Fibroblast of lung (primary cell): Measurements from ENCODE around the gene COASY. TPM values are rescaled to one million over a fixed set of nuclear protein-coding genes. Genes with fewer than 3 reads are reported as not detected.
A peak's percentile ranks its signal among the peaks of the same experiment; 100 is the strongest.

Experiments used
- DNase-seq, 2 donors: peaks; one replicate each; pipeline versions ENCODE4 v3.0.0 to v3.0.0-alpha.2; 2010; ENCODE audit warnings: low read depth in 2 of 2
- H2AFZ ChIP-seq: 2 replicates; pipeline ENCODE4 v1.5.1; 2012; ENCODE audit warnings: low read length, control low read depth, inconsistent platforms
- H3K27ac ChIP-seq: 2 replicates; pipeline ENCODE4 v1.5.1; 2011; ENCODE audit warnings: low read length, control low read depth; ENCODE audit not compliant: insufficient read depth
- H3K27me3 ChIP-seq: 2 replicates; pipeline ENCODE4 v1.5.1; 2011; ENCODE audit warnings: mild to moderate bottlenecking, low read length; ENCODE audit not compliant: control insufficient read depth, insufficient read depth
- H3K36me3 ChIP-seq: 2 replicates; pipeline ENCODE4 v1.5.1; 2011; ENCODE audit warnings: low read length; ENCODE audit not compliant: control insufficient read depth, insufficient read depth
- H3K4me1 ChIP-seq: 2 replicates; pipeline ENCODE4 v1.5.1; 2011; ENCODE audit warnings: low read length; ENCODE audit not compliant: control insufficient read depth, insufficient read depth; ENCODE audit errors: extremely low read depth
- H3K4me2 ChIP-seq: 2 replicates; pipeline ENCODE4 v1.5.1; 2011; ENCODE audit warnings: low read length, control low read depth; ENCODE audit not compliant: insufficient read depth; ENCODE audit errors: extremely low read depth
- H3K4me3 ChIP-seq, 4 experiments: fragments of 200-600 bp in 1 of 4; sonication (generic) in 1 of 4; replicated peaks in 1 of 4; 2 replicates each; pipeline ENCODE4 v1.5.1; 2011 to 2016; ENCODE audit warnings: low read length in 4 of 4, low read depth in 3 of 4, mild to moderate bottlenecking in 3 of 4, control low read depth in 2 of 4, inconsistent platforms in 1 of 4, mixed read lengths in 1 of 4; ENCODE audit not compliant: insufficient read depth in 1 of 4; ENCODE audit errors: control extremely low read depth in 1 of 4
- H3K79me2 ChIP-seq: 2 replicates; pipeline ENCODE4 v1.5.1; 2012; ENCODE audit warnings: mild to moderate bottlenecking, low read length, inconsistent platforms; ENCODE audit not compliant: control insufficient read depth, insufficient read depth
- H3K9ac ChIP-seq: 2 replicates; pipeline ENCODE4 v1.5.1; 2011; ENCODE audit warnings: mild to moderate bottlenecking, low read length, control low read depth; ENCODE audit not compliant: insufficient read depth
- H3K9me3 ChIP-seq: 2 replicates; pipeline ENCODE4 v1.5.1; 2012; ENCODE audit warnings: low read depth, low read length; ENCODE audit not compliant: control insufficient read depth, insufficient read depth
- H4K20me1 ChIP-seq: 2 replicates; pipeline ENCODE4 v1.5.1; 2011; ENCODE audit warnings: low read length; ENCODE audit not compliant: control insufficient read depth, insufficient read depth; ENCODE audit errors: extremely low read depth
- EZH2 ChIP-seq: IDR thresholded peaks from 2 replicates; pipeline ENCODE4 v1.5.1; 2012; ENCODE audit warnings: low read length, control low read depth, mild to moderate bottlenecking; ENCODE audit errors: missing control alignments
- polyA plus RNA-seq, 2 donors: library from polyadenylated mRNA; depleted of rRNA in 1 of 2; stranded (reverse) in 1 of 2; unstranded in 1 of 2; fragments of >200 nt; gene quantifications; 2 replicates each; pipeline ENCODE4 v1.2.1, GENCODE V29; 2011 to 2012; ENCODE audit warnings: missing spikeins in 1 of 2
- total RNA-seq: library from RNA; depleted of rRNA; stranded (reverse); fragments of >200 nt; gene quantifications from 2 replicates; pipeline ENCODE4 v1.2.1, GENCODE V29; 2014
- TF ChIP-seq, protein P1 (sequence below), 2 donors: IDR thresholded peaks in 1 of 2; conservative IDR thresholded peaks in 1 of 2; 1 replicate in 1 of 2; 2 replicates in 1 of 2; pipeline ENCODE4 v1.5.1; 2011 to 2012; ENCODE audit warnings: low read length in 2 of 2, control low read depth in 1 of 2, inconsistent platforms in 1 of 2, low read depth in 1 of 2, mild to moderate bottlenecking in 1 of 2

COASY gene
- total and polyA plus RNA-seq, 2 donors (not counting 1 experiment from before 2014, with no cell fraction given): 16.5 to 20.3 TPM

- TF ChIP-seq, protein P1, sequence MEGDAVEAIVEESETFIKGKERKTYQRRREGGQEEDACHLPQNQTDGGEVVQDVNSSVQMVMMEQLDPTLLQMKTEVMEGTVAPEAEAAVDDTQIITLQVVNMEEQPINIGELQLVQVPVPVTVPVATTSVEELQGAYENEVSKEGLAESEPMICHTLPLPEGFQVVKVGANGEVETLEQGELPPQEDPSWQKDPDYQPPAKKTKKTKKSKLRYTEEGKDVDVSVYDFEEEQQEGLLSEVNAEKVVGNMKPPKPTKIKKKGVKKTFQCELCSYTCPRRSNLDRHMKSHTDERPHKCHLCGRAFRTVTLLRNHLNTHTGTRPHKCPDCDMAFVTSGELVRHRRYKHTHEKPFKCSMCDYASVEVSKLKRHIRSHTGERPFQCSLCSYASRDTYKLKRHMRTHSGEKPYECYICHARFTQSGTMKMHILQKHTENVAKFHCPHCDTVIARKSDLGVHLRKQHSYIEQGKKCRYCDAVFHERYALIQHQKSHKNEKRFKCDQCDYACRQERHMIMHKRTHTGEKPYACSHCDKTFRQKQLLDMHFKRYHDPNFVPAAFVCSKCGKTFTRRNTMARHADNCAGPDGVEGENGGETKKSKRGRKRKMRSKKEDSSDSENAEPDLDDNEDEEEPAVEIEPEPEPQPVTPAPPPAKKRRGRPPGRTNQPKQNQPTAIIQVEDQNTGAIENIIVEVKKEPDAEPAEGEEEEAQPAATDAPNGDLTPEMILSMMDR (conservative IDR thresholded peaks at IDR 0.05 in 1 of 2, IDR thresholded peaks at IDR 0.05 in 1 of 2; ENCODE audit: low read depth in 1 of 2, low read length in 2 of 2): no peak
- no peak for TF ChIP-seq EZH2
- no peaks in the 10 kb centered on the region for H3K9me3 ChIP-seq
- H3K79me2 ChIP-seq: peaks cover 42% of the 10 kb centered on the region
- H3K4me3 ChIP-seq: no peak overlapping the region
- no peak overlapping the region for H3K9ac ChIP-seq
- H3K4me2 ChIP-seq: no peak overlapping the region
- H3K4me1 ChIP-seq: peaks cover 4% of the 10 kb centered on the region
- H3K27me3 ChIP-seq: no peaks in the 10 kb centered on the region
- H2AFZ ChIP-seq: no peak overlapping the region
- H3K36me3 ChIP-seq: peaks cover 35% of the 10 kb centered on the region
- no peak for DNase-seq
- H3K27ac ChIP-seq: peak overlapping the region; percentile 9
- H4K20me1 ChIP-seq: no peaks in the 10 kb centered on the region
Measured at GRCh38 chr17:42571435-42572225, 9.7 kb downstream of the COASY start.

DNA sequence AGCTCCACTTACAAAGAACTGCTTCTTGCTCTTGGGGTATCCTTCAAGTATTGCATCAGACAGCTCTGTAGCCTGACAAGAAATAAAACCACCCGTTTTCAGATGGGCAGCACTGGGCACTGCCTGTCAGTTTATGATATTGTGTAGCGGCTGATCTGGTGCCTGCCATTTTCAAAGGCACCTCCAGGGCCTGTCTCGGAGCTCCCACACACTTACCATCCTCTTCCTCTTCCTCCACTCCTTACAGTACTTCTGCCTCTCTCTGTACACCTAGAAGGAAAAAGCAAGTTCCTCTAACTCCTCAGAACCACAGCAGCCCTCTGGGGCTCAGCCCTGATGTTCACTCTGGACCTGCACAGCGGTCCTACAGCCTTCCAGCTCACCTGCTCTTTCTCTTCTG, 11.1 kb downstream of the COASY start:
- no peak overlapping the region for H2AFZ ChIP-seq
- H3K4me1 ChIP-seq: peaks cover 4% of the 10 kb centered on the region
- H3K4me3 ChIP-seq: no peak overlapping the region
- H3K9me3 ChIP-seq: no peaks in the 10 kb centered on the region
- H3K79me2 ChIP-seq: peaks cover 41% of the 10 kb centered on the region
- H3K27ac ChIP-seq: no peak overlapping the region
- H3K27me3 ChIP-seq: no peaks in the 10 kb centered on the region
- H3K4me2 ChIP-seq: no peak overlapping the region
- no peaks in the 10 kb centered on the region for H4K20me1 ChIP-seq
- no peak overlapping the region for H3K9ac ChIP-seq
- H3K36me3 ChIP-seq: peaks cover 33% of the 10 kb centered on the region
- DNase-seq: no peak
- no peak for TF ChIP-seq EZH2
- TF ChIP-seq, protein P1 (conservative IDR thresholded peaks at IDR 0.05 in 1 of 2, IDR thresholded peaks at IDR 0.05 in 1 of 2; ENCODE audit: low read depth in 1 of 2, low read length in 2 of 2): no peak

DNA sequence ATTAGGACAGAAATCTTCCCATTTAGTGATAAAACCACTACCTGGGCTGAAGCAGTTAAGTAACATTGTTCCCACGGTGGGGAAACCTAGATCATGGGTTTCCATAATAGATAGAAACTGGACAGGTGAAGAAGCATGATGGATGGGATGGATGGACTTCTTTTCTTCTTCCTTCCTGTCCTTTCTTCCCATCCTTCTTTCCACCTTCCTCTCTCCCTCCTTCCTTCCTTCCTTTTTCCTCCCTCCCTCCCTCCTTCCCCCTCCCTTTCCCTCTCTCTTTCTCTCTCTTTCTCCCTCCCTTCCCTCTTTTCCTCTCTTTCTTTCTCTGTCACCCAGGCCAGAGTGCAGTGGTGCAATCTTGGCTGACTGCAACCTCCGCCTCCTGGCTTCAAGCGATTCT, 12.5 kb downstream of the COASY start:
- Histone ChIP-seq H4K20me1 (no peaks in the 10 kb centered on the region), H3K4me2 (no peak overlapping the region), H3K36me3 (peaks cover 27% of the 10 kb centered on the region), H3K79me2 (peaks cover 35% of the 10 kb centered on the region), H3K27ac (no peak overlapping the region), H3K27me3 (no peaks in the 10 kb centered on the region), H2AFZ (no peak overlapping the region), H3K4me3 (no peak overlapping the region), H3K9me3 (no peaks in the 10 kb centered on the region), H3K4me1 (peaks cover 6% of the 10 kb centered on the region), H3K9ac (no peak overlapping the region)
- no peak for DNase-seq
- TF ChIP-seq, protein P1 (conservative IDR thresholded peaks at IDR 0.05 in 1 of 2, IDR thresholded peaks at IDR 0.05 in 1 of 2; ENCODE audit: low read depth in 1 of 2, low read length in 2 of 2): no peak
